SK-N-MC (cell line): Measurements from ENCODE around the gene BMPR1B.

Experiments used
- EZH2 ChIP-seq: fragments of 200-600 bp; sonication (generic); IDR thresholded peaks from one replicate; pipeline ENCODE4 v1.6.1; 2017; ENCODE audit warnings: antibody characterized with exemption
- FOXP2 ChIP-seq: optimal IDR thresholded peaks from 2 replicates; pipeline ENCODE3; 2011; ENCODE audit warnings: mild to moderate bottlenecking, moderate library complexity; ENCODE audit not compliant: insufficient read depth; ENCODE audit errors: extremely low read length, control extremely low read depth
- POLR2AphosphoS5 ChIP-seq: IDR thresholded peaks from 2 replicates; pipeline ENCODE4 v1.6.1; 2012; ENCODE audit warnings: mild to moderate bottlenecking, low read depth, low read length, borderline replicate concordance

GRCh38 chr4:94929696-94930095 is 171.9 kb downstream of the BMPR1B start:
- no peak for TF ChIP-seq EZH2
- TF ChIP-seq POLR2AphosphoS5 = no peak
- TF ChIP-seq FOXP2 = no peak
